Endothelial cell (in vitro differentiated cells): ENCODE measurements around the gene RUVBL1. TPM values are rescaled to one million over a fixed set of nuclear protein-coding genes. Genes with fewer than 3 reads are reported as not detected.
"Not testable (repeated sequence)": the region's sequence is repeated elsewhere in the genome, so short reads cannot be mapped to it uniquely, and the experiment has no call there.

Experiments
- DNase-seq: peaks from one replicate; pipeline ENCODE4 v3.0.0; 2021; ENCODE audit warnings: low spot score
- H3K27ac Mint-ChIP-seq: one replicate; pipeline ENCODE4 v1.8.0; 2021; ENCODE audit warnings: mixed read lengths, inconsistent platforms; ENCODE audit not compliant: unreplicated experiment
- H3K27me3 Mint-ChIP-seq: one replicate; pipeline ENCODE4 v1.8.0; 2021; ENCODE audit warnings: mild to moderate bottlenecking, moderate library complexity, mixed read lengths, inconsistent platforms; ENCODE audit not compliant: unreplicated experiment
- H3K36me3 Mint-ChIP-seq: one replicate; pipeline ENCODE4 v1.8.0; 2021; ENCODE audit warnings: mild to moderate bottlenecking, low read depth, mixed read lengths, inconsistent platforms; ENCODE audit not compliant: unreplicated experiment
- H3K4me1 Mint-ChIP-seq: one replicate; pipeline ENCODE4 v1.8.0; 2021; ENCODE audit warnings: mild to moderate bottlenecking, mixed read lengths, inconsistent platforms; ENCODE audit not compliant: unreplicated experiment
- H3K4me3 Mint-ChIP-seq: one replicate; pipeline ENCODE4 v1.8.0; 2021; ENCODE audit warnings: mild to moderate bottlenecking, mixed read lengths, inconsistent platforms; ENCODE audit not compliant: unreplicated experiment
- H3K9me3 Mint-ChIP-seq: one replicate; pipeline ENCODE4 v1.8.0; 2021; ENCODE audit warnings: mixed read lengths, inconsistent platforms; ENCODE audit not compliant: unreplicated experiment
- total RNA-seq: library from RNA; stranded (reverse); fragmentation: NEBNext Ultra II Directional; extraction: Animal tissue kit (Norgen Biotek cat#: 25700); gene quantifications from one replicate; pipeline ENCODE4 v1.2.1, GENCODE V29; 2021; ENCODE audit not compliant: unreplicated experiment
- TF ChIP-seq, protein P1 (sequence below): fragments of 200-600 bp; sonication (generic); IDR thresholded peaks from one replicate; pipeline ENCODE4 v1.5.0; 2021; ENCODE audit warnings: antibody characterized with exemption; ENCODE audit not compliant: unreplicated experiment

Gene RUVBL1
- total RNA-seq, 1 donor from 2014 or later: 30.3 TPM

DNA sequence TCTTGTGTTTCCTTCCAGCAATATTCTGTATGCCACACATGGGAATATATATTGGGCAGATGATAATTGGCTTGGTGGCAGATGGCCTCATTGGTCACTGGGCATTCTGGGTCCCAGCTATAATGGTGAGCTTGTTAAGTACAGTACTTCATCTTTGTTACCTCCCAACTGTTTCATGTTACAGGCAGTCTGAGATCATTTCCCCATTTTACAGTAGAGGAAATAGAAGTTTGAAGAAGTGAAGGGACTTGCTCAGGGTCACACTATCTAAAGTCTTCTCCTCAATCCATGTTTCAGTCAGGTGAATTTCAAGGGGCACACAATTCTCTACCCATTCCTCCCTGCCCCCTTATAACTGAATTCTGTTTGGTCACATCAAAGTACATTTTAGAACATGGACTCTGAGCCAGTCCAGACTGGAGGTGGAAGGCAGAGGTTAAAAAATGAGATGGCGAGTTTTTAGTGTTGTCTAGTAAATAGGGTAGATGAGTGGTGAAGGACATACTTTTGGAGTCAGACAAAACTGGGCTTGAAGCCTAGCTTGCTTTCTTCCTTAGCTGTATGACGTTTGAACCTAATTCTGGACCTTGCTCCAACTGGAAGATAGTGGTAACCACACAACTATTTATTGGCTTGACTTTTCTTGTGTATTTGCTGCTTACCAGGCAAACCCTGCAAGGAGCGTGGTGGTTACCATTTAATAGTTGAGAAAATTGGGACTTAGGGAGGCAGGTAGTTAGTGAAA lies 32.2 kb upstream of the RUVBL1 start:
- TF ChIP-seq, protein P1, sequence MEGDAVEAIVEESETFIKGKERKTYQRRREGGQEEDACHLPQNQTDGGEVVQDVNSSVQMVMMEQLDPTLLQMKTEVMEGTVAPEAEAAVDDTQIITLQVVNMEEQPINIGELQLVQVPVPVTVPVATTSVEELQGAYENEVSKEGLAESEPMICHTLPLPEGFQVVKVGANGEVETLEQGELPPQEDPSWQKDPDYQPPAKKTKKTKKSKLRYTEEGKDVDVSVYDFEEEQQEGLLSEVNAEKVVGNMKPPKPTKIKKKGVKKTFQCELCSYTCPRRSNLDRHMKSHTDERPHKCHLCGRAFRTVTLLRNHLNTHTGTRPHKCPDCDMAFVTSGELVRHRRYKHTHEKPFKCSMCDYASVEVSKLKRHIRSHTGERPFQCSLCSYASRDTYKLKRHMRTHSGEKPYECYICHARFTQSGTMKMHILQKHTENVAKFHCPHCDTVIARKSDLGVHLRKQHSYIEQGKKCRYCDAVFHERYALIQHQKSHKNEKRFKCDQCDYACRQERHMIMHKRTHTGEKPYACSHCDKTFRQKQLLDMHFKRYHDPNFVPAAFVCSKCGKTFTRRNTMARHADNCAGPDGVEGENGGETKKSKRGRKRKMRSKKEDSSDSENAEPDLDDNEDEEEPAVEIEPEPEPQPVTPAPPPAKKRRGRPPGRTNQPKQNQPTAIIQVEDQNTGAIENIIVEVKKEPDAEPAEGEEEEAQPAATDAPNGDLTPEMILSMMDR: no peak
- H3K9me3 Mint-ChIP-seq: no peaks in the 10 kb centered on the region
- H3K36me3 Mint-ChIP-seq: peaks cover 19% of the 10 kb centered on the region
- no peaks in the 10 kb centered on the region for H3K4me1 Mint-ChIP-seq
- no peak for DNase-seq
- H3K27ac Mint-ChIP-seq: no peak overlapping the region
- no peak overlapping the region for H3K4me3 Mint-ChIP-seq
- peaks cover 4% of the 10 kb centered on the region for H3K27me3 Mint-ChIP-seq

DNA sequence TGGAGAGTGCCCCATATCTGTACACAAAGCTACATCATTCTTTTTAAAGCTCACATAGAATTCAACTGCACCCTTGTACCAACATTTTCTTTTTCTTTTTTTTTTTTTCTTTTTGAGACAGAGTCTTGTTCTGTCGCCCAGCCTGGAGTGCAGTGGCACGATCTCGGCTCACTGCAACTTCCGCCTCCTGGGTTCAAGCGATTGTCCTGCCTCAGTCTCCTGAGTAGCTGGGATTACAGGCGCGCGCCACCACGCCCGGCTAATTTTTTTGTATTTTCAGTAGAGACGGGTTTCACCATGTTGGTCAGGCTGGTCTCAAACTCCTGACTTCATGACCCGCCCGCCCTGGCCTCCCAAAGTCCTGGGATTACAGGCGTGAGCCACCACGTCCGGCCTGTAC lies 30.7 kb upstream of the RUVBL1 start:
- not testable (repeated sequence) for H3K27me3 Mint-ChIP-seq, DNase-seq, H3K9me3 Mint-ChIP-seq, H3K4me1 Mint-ChIP-seq
- peak overlapping the region; percentile 88 for H3K4me3 Mint-ChIP-seq
- H3K36me3 Mint-ChIP-seq: peaks cover 16% of the 10 kb centered on the region
- peak overlapping the region; percentile 6 for H3K27ac Mint-ChIP-seq

DNA sequence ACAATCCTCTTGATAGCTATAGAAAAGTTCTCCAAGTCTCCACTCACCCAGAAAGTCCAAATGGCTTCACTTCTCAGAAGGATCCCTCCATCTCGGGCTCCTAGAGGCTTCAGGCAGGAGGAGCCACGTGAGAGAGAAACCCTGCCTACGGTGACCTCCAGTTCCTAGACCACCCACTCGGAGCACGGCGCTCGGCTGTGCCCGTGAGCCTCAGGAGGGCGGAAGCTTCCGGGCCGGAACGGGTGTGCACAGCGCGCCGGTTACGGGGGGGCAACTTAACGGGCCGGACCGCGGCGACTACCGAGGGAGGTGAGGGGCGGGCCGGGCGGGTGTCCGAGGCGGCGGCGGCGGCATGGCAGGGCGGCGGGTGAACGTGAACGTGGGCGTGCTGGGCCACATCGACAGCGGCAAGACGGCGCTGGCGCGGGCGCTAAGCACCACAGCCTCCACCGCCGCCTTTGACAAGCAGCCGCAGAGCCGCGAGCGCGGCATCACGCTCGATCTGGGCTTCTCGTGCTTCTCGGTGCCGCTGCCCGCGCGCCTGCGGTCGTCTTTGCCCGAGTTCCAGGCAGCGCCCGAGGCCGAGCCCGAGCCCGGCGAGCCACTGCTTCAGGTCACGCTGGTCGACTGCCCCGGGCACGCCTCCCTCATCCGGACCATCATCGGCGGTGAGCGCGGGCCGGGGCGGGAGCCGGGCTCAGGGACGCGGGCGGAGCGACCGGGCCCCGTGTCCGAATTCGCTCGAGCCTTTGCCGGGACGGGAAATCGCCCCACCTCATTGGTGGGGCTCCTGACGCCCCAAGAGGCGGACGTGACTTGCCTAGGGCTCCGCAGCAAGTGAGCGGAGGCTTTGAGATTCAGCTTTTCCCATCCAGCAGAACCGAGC lies 29.8 kb upstream of the RUVBL1 start, which contains the start of gene EEFSEC:
EEFSEC (plus strand) TSS at position 326 of the 886 bp plus-strand sequence; CDS start at position 353, 27 bp downstream.
- TF ChIP-seq, protein P1: no peak
- no peaks in the 10 kb centered on the region for H3K4me1 Mint-ChIP-seq
- H3K36me3 Mint-ChIP-seq: peaks cover 15% of the 10 kb centered on the region
- H3K4me3 Mint-ChIP-seq: peak within 1 kb of the TSS; percentile 88
- no peaks in the 10 kb centered on the region for H3K9me3 Mint-ChIP-seq
- peaks cover 4% of the 10 kb centered on the region for H3K27me3 Mint-ChIP-seq
- peak within 1 kb of the TSS; percentile 32 for H3K27ac Mint-ChIP-seq
- peak; percentile 68 for DNase-seq

DNA sequence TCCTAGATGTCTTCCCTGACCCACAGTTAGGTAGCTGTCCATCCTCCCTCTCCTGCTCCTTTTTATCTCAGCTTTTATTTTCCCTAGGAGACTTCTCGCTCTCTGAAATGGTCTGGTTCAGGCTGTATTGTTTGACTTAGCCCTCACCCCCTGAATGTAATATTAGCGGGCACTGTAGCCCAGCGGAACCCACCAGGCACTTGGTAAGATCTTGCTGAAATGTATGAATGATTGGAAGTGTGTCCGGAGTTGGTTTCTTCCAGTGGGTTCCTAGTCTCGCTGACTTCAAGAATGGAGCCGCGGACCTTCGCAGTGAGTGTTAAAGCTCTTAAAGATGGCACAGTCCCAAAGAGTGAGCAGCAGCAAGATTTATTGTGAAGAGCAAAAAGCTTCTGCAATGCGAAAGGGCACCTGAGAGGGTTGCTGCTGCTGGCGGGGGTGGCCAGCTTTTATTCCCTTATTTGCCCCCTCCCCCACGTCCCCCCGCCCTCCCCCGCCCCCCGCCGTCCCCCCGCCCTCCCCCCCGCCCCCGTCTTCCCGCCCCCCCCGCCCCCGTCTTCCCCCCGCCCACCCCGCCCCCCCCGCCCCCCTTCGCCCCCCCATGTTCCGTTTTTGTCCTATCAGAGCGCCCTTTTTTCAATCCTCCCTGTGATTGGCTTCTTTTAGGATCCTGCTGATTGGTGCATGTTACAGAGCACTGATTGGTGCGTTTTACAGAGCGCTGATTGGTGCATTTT lies 29.0 kb upstream of the RUVBL1 start:
- H3K4me1 Mint-ChIP-seq: no peaks in the 10 kb centered on the region
- no peaks in the 10 kb centered on the region for H3K9me3 Mint-ChIP-seq
- peaks cover 4% of the 10 kb centered on the region for H3K27me3 Mint-ChIP-seq
- H3K4me3 Mint-ChIP-seq: peak overlapping the region; percentile 85
- no peak for DNase-seq
- TF ChIP-seq, protein P1: no peak
- H3K27ac Mint-ChIP-seq: peak overlapping the region; percentile 32
- H3K36me3 Mint-ChIP-seq: peaks cover 8% of the 10 kb centered on the region

DNA sequence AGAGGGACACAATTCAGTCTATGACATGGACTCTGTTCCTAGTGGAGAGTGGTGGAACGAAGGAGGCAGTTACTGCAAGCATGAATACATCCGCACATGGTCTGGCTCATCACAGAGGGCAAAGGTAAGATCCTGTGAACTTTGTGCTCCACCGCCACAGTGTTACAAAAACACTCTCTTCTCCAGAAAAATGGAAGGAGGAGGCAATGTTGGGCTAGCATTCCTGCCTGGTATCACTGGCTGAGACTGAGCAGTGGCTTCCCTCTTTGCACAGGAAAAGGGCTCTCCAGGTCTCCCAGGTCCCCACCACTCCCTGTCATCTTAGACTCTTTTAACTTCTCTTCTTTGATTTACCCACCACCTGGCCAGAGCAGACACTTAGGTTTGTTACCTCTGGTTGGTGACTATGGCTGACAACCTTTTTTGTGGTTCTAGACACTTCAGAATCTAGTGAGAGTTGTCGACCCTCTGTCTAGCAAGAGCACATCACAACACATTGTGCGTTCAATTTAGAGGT lies 28.2 kb upstream of the RUVBL1 start:
- no peaks in the 10 kb centered on the region for H3K9me3 Mint-ChIP-seq
- no peak overlapping the region for H3K27ac Mint-ChIP-seq
- H3K36me3 Mint-ChIP-seq: peaks cover 3% of the 10 kb centered on the region
- TF ChIP-seq, protein P1: no peak
- H3K27me3 Mint-ChIP-seq: peaks cover 4% of the 10 kb centered on the region
- no peak for DNase-seq
- H3K4me3 Mint-ChIP-seq: no peak overlapping the region
- H3K4me1 Mint-ChIP-seq: no peaks in the 10 kb centered on the region
